NOMO-1 (cell line): Measurements from ENCODE around the gene ALG3.
"Not testable (repeated sequence)": the region's sequence is repeated elsewhere in the genome, so short reads cannot be mapped to it uniquely, and the experiment has no call there.

ENCODE experiments used
- DNase-seq, 2 experiments: peaks; one replicate each; lab custom pipeline; 2025; ENCODE audit not compliant: unreplicated experiment in 2 of 2; lab: John Stamatoyannopoulos, UW

The ALG3 gene

GRCh38 chr3:184248454-184249411 lies at the start of gene ALG3:
ALG3 (minus strand) TSS chr3:184248962; CDS start chr3:184248940, 22 bp downstream.
- peak; percentile 79 to 89 for DNase-seq

GRCh38 chr3:184296616-184297015 lies 47.9 kb upstream of the ALG3 start:
- DNase-seq = no peak

GRCh38 chr3:184295771-184296170 lies 47.0 kb upstream of the ALG3 start:
- DNase-seq = no peak

- DNase-seq = no peak
These were observed 43.1 kb upstream of the ALG3 start for GRCh38 chr3:184291738-184292445.

- DNase-seq = no peak
These were observed 42.4 kb upstream of the ALG3 start for GRCh38 chr3:184291044-184291737.

- DNase-seq = no peak
These were observed 41.6 kb upstream of the ALG3 start for GRCh38 chr3:184290331-184290730.

GRCh38 chr3:184289426-184289938 lies 40.7 kb upstream of the ALG3 start:
- peak; percentile 58 to 79 for DNase-seq

- peak; percentile 64 to 66 for DNase-seq
These were observed 35.9 kb upstream of the ALG3 start for GRCh38 chr3:184284696-184285095.

- DNase-seq = no peak
These were observed 34.9 kb upstream of the ALG3 start for GRCh38 chr3:184283681-184284080.

- no peak for DNase-seq
These were observed 34.2 kb upstream of the ALG3 start for GRCh38 chr3:184282941-184283340.

- DNase-seq = no peak
These were observed 28.6 kb upstream of the ALG3 start for GRCh38 chr3:184277366-184277765.

GRCh38 chr3:184275961-184276910 lies 27.5 kb upstream of the ALG3 start, which contains the start of gene ECE2:
ECE2 (plus strand) TSS chr3:184276022; CDS start chr3:184276154, 132 bp downstream.
- no peak for DNase-seq

- no peak for DNase-seq
These were observed 26.6 kb upstream of the ALG3 start for GRCh38 chr3:184275381-184275701.

- no peak for DNase-seq
These were observed 23.5 kb upstream of the ALG3 start for GRCh38 chr3:184272269-184272668.

- not testable (repeated sequence) for DNase-seq
These were observed 18.5 kb upstream of the ALG3 start for GRCh38 chr3:184267249-184267648.

GRCh38 chr3:184262764-184263179 lies 14.0 kb upstream of the ALG3 start:
- DNase-seq = no peak

- peak in 1 of 2 experiments; percentile 50 for DNase-seq
These were observed 13.3 kb upstream of the ALG3 start for GRCh38 chr3:184261854-184262763.

- no peak for DNase-seq
These were observed 12.6 kb upstream of the ALG3 start, which contains the start of gene CAMK2N2 for GRCh38 chr3:184261270-184261853. CAMK2N2 (minus strand) TSS chr3:184261553; CDS start chr3:184261285, 268 bp downstream.
